ENCODE measurements around the gene IRGC. TPM values are rescaled to one million over a fixed set of nuclear protein-coding genes. Genes with fewer than 3 reads are reported as not detected.

Gene IRGC
- polyA plus RNA-seq, 1 donor from 2014 or later = 0.51 TPM

DNA sequence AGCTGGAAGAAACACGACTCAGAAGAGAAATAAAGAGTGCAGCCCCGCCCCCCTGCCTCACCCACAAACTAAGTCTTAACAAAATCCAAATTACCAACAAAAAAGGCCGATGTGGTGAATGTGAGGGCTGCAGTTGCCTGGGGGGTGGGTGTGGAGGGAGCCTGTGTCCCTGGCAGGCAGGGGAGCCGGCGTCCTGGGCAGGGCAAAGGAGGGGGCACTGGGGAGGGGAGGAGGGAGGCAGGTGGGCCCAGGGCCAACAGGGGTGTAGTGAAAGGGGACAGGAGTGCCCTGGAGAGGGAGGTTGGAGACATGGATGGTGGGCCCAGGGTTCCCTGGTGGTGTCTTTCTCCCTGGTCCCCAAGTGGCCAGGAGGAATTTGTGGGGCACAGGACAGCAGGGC is 4.0 kb downstream of the IRGC start:
- Histone ChIP-seq H4K20me1 (ENCODE audit: insufficient read depth) (no peaks in the 10 kb centered on the region), H3F3A (ENCODE audit: insufficient read depth, low read length, poor library complexity, severe bottlenecking) (no peaks in the 10 kb centered on the region), H3K27me3 (ENCODE audit: insufficient read depth, low read depth, low read length) (no peaks in the 10 kb centered on the region), H3K9ac (ENCODE audit: low read length) (no peak overlapping the region), H3K4me3 (ENCODE audit: low read length) (no peak overlapping the region), H3K27ac (ENCODE audit: low read length) (no peak overlapping the region), H2AFZ (ENCODE audit: low read depth, low read length) (no peak overlapping the region), H3K79me2 (replicated peaks; ENCODE audit: insufficient read depth, low read length) (no peaks in the 10 kb centered on the region), H3K4me2 (ENCODE audit: low read length) (no peak overlapping the region), H3K9me3 (ENCODE audit: low read length) (no peaks in the 10 kb centered on the region), H3K9me2 (ENCODE audit: insufficient read depth, low read length) (no peaks in the 10 kb centered on the region), H3K36me3 (ENCODE audit: insufficient read depth, low read length) (no peaks in the 10 kb centered on the region)
- TF ChIP-seq, protein P1, sequence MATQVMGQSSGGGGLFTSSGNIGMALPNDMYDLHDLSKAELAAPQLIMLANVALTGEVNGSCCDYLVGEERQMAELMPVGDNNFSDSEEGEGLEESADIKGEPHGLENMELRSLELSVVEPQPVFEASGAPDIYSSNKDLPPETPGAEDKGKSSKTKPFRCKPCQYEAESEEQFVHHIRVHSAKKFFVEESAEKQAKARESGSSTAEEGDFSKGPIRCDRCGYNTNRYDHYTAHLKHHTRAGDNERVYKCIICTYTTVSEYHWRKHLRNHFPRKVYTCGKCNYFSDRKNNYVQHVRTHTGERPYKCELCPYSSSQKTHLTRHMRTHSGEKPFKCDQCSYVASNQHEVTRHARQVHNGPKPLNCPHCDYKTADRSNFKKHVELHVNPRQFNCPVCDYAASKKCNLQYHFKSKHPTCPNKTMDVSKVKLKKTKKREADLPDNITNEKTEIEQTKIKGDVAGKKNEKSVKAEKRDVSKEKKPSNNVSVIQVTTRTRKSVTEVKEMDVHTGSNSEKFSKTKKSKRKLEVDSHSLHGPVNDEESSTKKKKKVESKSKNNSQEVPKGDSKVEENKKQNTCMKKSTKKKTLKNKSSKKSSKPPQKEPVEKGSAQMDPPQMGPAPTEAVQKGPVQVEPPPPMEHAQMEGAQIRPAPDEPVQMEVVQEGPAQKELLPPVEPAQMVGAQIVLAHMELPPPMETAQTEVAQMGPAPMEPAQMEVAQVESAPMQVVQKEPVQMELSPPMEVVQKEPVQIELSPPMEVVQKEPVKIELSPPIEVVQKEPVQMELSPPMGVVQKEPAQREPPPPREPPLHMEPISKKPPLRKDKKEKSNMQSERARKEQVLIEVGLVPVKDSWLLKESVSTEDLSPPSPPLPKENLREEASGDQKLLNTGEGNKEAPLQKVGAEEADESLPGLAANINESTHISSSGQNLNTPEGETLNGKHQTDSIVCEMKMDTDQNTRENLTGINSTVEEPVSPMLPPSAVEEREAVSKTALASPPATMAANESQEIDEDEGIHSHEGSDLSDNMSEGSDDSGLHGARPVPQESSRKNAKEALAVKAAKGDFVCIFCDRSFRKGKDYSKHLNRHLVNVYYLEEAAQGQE (IDR thresholded peaks at IDR 0.05; ENCODE audit: borderline replicate concordance) = no peak
- TF ChIP-seq SMC3 (conservative IDR thresholded peaks at IDR 0.05; ENCODE audit: poor library complexity) = no peak

DNA sequence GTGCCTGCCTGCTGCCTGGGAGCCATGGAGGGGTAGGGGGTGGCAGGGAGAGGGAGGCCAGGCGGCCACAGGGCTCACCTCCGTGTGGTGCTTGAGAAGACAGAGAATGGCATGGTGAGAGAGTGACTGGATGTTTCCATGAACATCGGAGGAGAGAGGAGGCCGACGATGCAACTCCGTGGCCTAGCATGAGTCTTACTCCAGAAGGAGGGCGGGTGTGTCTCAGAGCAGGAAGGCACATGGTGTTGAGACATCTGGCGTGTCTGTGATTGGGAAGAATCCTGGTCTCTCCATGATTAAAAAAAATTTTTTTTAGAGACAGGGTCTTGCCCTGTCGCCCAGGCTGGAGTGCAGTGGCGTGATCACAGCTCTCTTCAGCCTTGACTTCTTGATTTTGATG is 5.1 kb downstream of the IRGC start:
- TF ChIP-seq MXI1 (conservative IDR thresholded peaks at IDR 0.05; ENCODE audit: poor library complexity, severe bottlenecking) = no peak
- TF ChIP-seq RAD21 (conservative IDR thresholded peaks at IDR 0.05) = no peak
- no peak for TF ChIP-seq TAF1 (IDR thresholded peaks at IDR 0.05; ENCODE audit: low read depth)
- TF ChIP-seq SMC3 (conservative IDR thresholded peaks at IDR 0.05; ENCODE audit: poor library complexity) = no peak
- no peak for TF ChIP-seq EP300 (conservative IDR thresholded peaks at IDR 0.05; ENCODE audit: poor library complexity, severe bottlenecking)
- TF ChIP-seq, protein P2, sequence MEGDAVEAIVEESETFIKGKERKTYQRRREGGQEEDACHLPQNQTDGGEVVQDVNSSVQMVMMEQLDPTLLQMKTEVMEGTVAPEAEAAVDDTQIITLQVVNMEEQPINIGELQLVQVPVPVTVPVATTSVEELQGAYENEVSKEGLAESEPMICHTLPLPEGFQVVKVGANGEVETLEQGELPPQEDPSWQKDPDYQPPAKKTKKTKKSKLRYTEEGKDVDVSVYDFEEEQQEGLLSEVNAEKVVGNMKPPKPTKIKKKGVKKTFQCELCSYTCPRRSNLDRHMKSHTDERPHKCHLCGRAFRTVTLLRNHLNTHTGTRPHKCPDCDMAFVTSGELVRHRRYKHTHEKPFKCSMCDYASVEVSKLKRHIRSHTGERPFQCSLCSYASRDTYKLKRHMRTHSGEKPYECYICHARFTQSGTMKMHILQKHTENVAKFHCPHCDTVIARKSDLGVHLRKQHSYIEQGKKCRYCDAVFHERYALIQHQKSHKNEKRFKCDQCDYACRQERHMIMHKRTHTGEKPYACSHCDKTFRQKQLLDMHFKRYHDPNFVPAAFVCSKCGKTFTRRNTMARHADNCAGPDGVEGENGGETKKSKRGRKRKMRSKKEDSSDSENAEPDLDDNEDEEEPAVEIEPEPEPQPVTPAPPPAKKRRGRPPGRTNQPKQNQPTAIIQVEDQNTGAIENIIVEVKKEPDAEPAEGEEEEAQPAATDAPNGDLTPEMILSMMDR (IDR thresholded peaks at IDR 0.05; ENCODE audit: poor library complexity, severe bottlenecking) = no peak
- TF ChIP-seq POLR2AphosphoS5 (IDR thresholded peaks at IDR 0.05) = no peak
- TF ChIP-seq, protein P1 (IDR thresholded peaks at IDR 0.05; ENCODE audit: borderline replicate concordance) = no peak
- no peak for TF ChIP-seq EZH2 (IDR thresholded peaks at IDR 0.05; ENCODE audit: borderline replicate concordance, insufficient read depth, low read length, poor library complexity, severe bottlenecking)
- Histone ChIP-seq H3K27ac (ENCODE audit: low read length) (no peak overlapping the region), H3K36me3 (ENCODE audit: insufficient read depth, low read length) (no peaks in the 10 kb centered on the region), H3K9me2 (ENCODE audit: insufficient read depth, low read length) (no peaks in the 10 kb centered on the region), H3K4me3 (ENCODE audit: low read length) (no peak overlapping the region), H3K4me2 (ENCODE audit: low read length) (no peak overlapping the region), H3K79me2 (replicated peaks; ENCODE audit: insufficient read depth, low read length) (no peaks in the 10 kb centered on the region), H3K9ac (ENCODE audit: low read length) (no peak overlapping the region), H3K9me3 (ENCODE audit: low read length) (no peaks in the 10 kb centered on the region), H2AFZ (ENCODE audit: low read depth, low read length) (no peak overlapping the region), H3K27me3 (ENCODE audit: insufficient read depth, low read depth, low read length) (no peaks in the 10 kb centered on the region), H4K20me1 (ENCODE audit: insufficient read depth) (no peaks in the 10 kb centered on the region), H3F3A (ENCODE audit: insufficient read depth, low read length, poor library complexity, severe bottlenecking) (no peaks in the 10 kb centered on the region)
